ENCODE results near the gene EIF4EBP3.
A peak's percentile ranks its signal among the peaks of the same experiment; 100 is the strongest.

Gene EIF4EBP3

DNA sequence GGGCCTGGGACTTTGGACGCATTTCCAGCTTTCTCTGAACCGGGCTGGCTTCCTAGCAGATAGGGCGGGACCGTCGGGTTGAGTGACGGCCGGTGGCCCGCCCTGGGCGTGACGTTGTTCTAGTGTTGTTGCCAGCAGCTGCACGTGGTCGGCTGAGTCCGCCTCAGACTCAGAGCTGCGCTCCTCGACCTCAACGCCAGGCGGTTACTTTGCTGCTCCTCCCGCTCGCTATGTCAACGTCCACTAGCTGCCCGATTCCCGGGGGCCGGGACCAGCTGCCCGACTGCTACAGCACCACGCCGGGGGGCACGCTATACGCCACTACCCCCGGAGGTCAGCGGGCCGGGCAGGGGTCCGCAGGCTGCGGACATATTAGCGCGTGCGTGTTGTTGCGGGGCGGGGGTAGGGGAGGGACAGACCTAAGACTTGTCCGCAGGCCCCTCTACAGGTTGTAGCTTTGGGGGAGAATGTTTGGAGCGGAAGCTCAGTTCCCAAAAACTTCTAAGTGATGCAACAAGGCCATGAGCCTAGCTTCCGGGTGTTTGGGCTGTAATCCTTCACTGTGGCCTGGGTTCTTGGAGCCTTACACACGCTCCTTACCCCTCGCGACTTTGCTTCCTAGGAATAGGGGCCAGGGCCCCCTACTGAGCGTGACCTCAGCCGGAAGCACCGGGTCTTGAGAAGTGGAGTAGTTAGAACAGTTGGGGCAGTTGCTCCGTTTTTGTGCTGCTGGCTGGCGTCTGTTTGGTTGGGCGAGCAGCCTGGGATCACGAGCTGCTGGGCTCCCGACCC is at the start of gene EIF4EBP3:
Gene EIF4EBP3, plus strand, starts transcription at position 155 of the 792 bp plus-strand sequence. Its CDS starts 76 bp downstream, at position 231.
- DNase-seq: peak; percentile 3

GRCh38 chr5:140497897-140498296 is 49.6 kb upstream of the EIF4EBP3 start:
- DNase-seq: no peak

DNA sequence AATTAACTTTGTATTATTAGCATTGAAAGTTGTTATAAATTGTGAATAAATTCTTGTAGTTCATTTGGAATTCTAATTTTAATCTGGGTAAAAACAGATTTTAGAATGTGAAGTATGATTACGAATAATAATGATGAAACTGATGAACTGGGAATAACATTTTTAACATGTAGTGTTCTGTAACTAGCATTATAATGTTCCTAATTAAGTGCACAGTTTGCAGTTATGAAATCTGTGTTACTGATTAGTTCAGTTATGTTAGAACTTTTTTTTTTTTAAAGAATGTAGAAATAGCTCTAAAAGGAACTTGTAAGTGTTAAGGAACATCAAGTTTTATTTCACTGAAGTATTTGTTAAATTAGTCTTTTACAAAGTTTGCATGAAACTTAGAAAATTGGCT is 48.9 kb upstream of the EIF4EBP3 start:
- no peak for DNase-seq

- no peak for DNase-seq
Measured at GRCh38 chr5:140502834-140503233, 44.6 kb upstream of the EIF4EBP3 start.

- no peak for DNase-seq
Measured at GRCh38 chr5:140509898-140510297, 37.6 kb upstream of the EIF4EBP3 start.

GRCh38 chr5:140513124-140513523 is 34.3 kb upstream of the EIF4EBP3 start:
- DNase-seq: no peak

DNA sequence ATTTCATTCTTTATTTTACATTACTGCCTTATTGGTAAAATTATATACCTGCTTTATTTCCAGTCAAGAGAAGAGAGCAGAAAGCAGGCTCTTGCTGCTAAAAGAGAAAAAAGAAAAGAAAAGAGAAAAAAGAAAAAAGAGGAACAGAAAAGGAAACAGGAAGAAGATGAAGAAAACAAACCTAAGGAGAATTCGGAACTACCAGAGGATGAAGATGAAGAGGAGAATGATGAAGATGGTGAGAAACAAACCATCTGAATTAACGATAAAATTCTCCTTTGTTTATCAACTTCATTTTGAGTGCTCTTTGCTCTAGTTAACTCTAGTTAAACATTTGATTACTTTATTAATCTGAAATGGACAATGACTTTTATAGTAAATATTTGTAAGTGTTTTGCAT is 23.5 kb upstream of the EIF4EBP3 start:
- no peak for DNase-seq

DNA sequence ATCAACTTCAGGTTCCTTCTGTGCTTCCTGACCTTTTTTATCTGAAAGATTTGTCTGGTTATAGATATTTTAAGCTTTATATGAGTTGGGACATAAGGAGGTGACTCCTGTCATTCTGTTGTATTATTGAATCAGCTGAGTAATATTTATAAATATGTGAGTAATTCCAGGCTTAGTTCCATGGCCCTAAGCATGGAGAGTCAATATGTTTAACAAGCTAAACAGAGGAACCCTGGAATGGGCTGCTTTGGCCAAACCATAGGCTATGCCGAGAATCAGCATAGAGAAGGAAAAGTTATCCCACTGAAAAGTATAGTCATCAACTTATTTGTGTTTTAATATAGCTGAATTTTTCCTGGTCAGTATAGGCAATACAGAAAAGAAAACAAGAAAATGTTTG is 7.2 kb upstream of the EIF4EBP3 start:
- no peak for DNase-seq

- no peak for DNase-seq
Measured at GRCh38 chr5:140542972-140543371, 4.5 kb upstream of the EIF4EBP3 start.

- DNase-seq: no peak
Measured at GRCh38 chr5:140544986-140545385, 2.5 kb upstream of the EIF4EBP3 start.

- DNase-seq: no peak
Measured at GRCh38 chr5:140545606-140546005, 1.9 kb upstream of the EIF4EBP3 start.

DNA sequence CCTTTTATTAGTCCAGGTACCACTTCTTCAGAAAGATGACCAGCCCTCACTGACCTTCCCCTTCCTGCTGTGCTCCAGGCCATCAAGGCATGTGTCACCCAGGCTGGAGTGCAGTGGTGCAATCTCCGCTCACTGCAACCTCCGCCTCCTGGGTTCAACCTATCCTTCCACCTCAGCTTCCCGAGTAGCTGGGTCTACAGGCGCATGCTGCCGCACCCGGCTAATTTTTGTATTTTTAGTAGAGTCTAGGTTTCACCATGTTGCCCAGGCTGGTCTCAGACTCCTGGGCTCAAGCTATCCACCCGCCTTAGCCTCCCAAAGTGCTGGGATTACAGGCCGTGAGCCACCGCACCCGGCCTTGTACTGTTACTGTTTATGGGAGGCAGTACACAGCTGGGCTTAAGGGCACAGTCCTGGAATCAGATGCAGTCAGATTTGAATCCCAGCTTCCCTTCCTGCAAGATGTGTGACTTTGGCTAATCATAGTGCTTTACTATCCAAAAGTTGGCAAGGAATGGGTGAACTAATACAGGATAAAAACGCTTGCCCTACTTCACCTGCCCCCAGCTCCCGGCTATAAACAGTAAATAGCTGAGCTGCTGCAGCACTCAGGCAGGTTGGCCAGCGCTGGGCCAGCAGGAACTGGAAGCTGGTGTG is 483 bp upstream of the EIF4EBP3 start:
- no peak for DNase-seq

DNA sequence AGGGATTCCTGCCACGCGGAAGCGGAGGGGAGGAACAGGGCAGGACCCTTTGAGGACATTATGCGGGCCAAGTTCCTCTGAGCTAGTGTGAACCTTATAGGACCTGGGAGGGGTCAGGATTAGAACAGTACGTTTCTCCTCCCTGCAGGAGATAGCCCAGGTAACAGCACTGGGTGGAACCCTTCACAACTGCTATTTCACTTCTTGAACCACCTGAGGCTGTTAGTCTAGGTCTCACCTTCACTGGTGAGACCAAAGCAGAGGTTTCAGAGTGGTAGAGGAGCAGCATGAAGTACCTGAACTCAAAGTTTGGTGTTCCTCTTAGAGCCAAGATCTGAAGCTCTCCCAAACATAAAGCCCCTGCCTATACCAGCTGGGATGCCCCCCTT is 832 bp downstream of the EIF4EBP3 start:
- no peak for DNase-seq

DNA sequence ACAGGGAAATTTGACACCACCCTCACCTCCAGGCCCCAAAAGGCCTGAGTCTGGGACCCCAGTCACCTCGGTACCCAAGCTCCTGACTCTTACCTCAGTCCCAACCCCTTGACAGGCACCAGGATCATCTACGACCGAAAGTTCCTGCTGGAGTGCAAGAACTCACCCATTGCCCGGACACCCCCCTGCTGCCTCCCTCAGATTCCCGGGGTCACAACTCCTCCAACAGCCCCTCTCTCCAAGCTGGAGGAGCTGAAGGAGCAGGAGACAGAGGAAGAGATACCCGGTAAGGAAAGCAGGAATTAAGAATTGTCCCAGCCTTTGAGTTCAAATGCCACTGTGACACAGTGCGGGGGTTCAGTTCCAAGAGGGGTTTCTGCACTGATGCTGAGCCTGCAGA is 1.3 kb downstream of the EIF4EBP3 start:
- DNase-seq: no peak

DNA sequence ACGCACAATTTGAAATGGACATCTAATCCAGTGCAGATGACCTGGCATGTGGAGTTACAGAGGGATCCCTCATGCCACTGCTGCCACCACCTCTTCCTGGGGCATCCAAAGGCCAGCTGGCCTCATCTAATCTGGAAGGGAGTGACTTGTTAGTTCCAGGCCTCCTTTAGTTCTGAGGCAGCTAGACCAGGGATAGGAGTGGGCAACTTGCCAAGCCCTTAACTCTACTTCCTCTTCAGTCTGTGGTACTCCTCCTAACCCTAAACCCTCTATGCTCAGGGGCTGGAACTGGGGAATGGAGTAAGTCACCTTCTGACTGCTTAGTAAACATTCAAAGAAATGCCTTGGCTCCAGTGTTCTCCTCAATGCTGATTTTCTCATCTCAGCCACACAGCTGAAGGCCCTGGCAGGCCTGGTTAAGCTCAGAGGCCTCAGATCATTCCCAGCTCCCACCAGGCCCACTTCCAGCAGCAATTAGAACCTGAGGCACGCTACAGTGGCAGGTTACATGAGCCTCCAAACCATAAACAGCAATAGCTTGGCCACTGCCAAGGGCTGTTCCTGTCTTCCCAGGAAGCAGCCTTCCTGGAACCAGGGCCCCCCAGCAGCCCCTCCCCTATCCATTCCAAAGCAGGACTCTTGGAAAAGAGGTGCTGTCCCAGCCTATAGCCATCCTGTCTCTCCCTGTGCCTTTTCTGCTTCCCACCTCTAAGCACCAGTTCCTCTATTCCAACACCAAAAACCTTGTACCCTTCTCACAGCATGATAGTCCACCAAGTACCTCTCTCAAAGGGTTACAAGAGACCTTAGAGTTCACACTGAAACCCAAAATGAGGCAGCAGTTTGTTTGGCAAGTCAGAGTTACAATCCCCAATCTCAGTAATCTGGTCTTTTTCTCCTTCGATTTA is 2.0 kb downstream of the EIF4EBP3 start:
- DNase-seq: no peak

DNA sequence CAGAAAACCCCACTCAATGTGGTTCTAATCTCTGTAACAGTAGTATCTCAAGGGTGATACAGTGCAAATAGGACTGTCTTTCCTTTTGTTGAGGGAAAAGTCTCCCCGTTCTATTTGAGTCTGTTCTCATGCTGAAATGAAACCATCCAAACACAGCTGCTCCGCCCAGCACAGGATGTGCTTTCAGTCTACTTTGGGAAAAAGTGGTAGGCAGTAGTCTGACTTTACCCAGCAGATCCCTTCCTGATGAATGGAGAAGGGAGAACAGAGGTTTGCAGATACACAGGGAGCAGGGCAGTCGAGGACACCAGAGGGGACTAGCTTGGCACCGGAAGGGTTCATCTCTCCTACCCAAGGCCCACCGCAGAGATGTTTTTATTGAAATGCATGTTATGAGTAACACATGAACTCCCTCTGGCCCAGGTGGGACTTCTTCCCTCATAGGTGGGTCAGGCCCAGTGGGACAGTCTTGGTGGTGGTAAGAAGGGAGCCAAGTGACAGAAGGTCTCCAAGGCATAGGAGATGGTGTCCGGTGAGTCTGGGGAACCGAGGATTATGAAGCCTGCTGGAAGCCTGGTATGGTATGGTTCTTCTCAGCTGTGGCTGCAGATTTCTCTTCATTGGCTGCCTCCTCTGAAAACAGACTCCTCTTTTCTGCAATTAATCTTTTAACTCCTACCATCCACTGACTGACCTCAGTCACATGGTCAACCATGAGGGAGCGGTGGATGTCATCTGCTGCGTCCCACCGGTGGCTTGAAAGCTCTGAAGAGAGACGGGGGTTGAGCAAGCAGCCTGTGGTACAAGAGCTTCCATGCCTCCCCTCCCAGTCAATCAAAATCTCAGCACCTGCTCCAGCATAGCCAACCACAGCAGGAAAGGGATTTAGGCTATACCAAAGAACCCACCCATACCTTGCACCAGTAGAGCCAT is 3.0 kb downstream of the EIF4EBP3 start:
- DNase-seq: no peak

DNA sequence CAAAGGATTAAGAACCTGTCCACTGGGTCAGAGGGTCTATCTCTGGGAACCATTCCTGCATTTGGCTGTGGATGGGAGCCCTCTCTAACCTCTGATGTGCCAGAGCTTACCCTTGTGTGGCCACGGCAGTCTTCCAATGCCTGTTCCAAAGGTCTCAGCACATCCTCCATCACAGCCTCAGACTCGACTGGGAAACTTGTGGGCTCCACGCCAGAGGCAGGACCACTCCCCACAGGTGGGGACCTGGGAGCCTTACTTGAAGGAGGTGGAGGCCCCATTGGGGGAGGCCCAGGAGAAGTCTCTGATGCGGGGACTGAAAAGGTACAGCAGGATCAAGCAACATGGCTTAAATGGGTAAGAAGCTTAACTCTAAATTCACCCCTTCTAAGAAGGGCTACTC is 4.4 kb downstream of the EIF4EBP3 start:
- no peak for DNase-seq

GRCh38 chr5:140553657-140554056 is 6.2 kb downstream of the EIF4EBP3 start:
- no peak for DNase-seq

- no peak for DNase-seq
Measured at GRCh38 chr5:140554454-140554853, 7.0 kb downstream of the EIF4EBP3 start.

GRCh38 chr5:140555747-140556312 is 8.4 kb downstream of the EIF4EBP3 start:
- DNase-seq: no peak

DNA sequence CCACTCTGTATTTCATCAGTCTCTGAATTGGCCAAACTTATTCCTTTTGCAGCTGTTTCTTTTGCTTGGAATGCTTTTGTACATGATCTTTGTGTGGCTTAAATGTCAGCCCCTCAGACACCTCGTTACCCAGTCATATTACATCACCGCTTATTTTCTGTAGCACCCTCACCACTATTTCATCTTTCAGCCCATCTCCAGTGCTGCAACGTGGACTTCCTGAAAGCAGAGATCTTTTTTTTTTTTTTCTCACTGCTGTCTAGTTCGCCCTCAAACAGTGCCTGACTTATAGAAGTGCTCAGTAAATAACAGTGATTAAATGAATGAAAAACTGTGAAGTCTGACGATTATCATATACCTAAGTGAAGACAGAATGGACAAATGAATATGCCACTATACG is 9.0 kb downstream of the EIF4EBP3 start:
- DNase-seq: no peak

Measured in NCI-H524 treated with DMSO at 0.1 percent for 48 hours (cell line).